ENCODE measurements around the gene MEN1. TPM values are rescaled to one million over a fixed set of nuclear protein-coding genes. Genes with fewer than 3 reads are reported as not detected.

MEN1 gene
- total RNA-seq, 4 donors from 2014 or later = 8.6 to 15.8 (median 13.4) TPM

GRCh38 chr11:64826062-64826461 lies 15.7 kb upstream of the MEN1 start:
- TF ChIP-seq CTCF (IDR thresholded peaks at IDR 0.05; ENCODE audit: low read depth) = no peak

GRCh38 chr11:64823568-64824119 lies 13.3 kb upstream of the MEN1 start:
- TF ChIP-seq CTCF (IDR thresholded peaks at IDR 0.05; ENCODE audit: low read depth) = no peak

GRCh38 chr11:64817476-64817875 lies 7.1 kb upstream of the MEN1 start:
- TF ChIP-seq CTCF (IDR thresholded peaks at IDR 0.05; ENCODE audit: low read depth) = no peak

- TF ChIP-seq CTCF (IDR thresholded peaks at IDR 0.05; ENCODE audit: low read depth) = no peak
Observed at GRCh38 chr11:64814712-64815187, 4.4 kb upstream of the MEN1 start.

- TF ChIP-seq CTCF (IDR thresholded peaks at IDR 0.05; ENCODE audit: low read depth) = no peak
Observed at GRCh38 chr11:64813826-64814225, 3.5 kb upstream of the MEN1 start.

- TF ChIP-seq CTCF (IDR thresholded peaks at IDR 0.05; ENCODE audit: low read depth) = no peak
Observed at GRCh38 chr11:64810891-64811272, 531 bp upstream of the MEN1 start.

GRCh38 chr11:64809781-64810241 lies 540 bp downstream of the MEN1 start:
- no peak for TF ChIP-seq CTCF (IDR thresholded peaks at IDR 0.05; ENCODE audit: low read depth)

All from subcutaneous adipose tissue (tissue), 4 donors.